SK-N-SH treated with all-trans-retinoic acid at 6 μM for 48 hours (cell line): ENCODE data around the gene ERGIC1.

Experiments used
- ATAC-seq: fragments of 200-7000 bp; cut with Tn5 transposase; 3 replicates; pipeline ENCODE4 v1.9.1; 2020; ENCODE audit warnings: mild to moderate bottlenecking, moderate library complexity
- ARNTL ChIP-seq: fragments of 450-650 bp; formaldehyde crosslinking; IDR thresholded peaks from 2 replicates; pipeline ENCODE4 v1.5.0; 2020; ENCODE audit warnings: low read depth, mild to moderate bottlenecking, moderate library complexity, borderline replicate concordance
- BACH2 ChIP-seq: fragments of 250-450 bp; sonication (Bioruptor Pico); IDR thresholded peaks from 2 replicates; pipeline ENCODE4 v1.9.0; 2021; ENCODE audit warnings: mild to moderate bottlenecking, borderline replicate concordance
- CSDC2 ChIP-seq: fragments of 250-450 bp; sonication (Bioruptor Pico); IDR thresholded peaks from 2 replicates; pipeline ENCODE4 v1.5.0; 2020; ENCODE audit warnings: mild to moderate bottlenecking, moderate library complexity
- ESRRG ChIP-seq: fragments of 250-450 bp; sonication (Bioruptor Pico); IDR thresholded peaks from 2 replicates; pipeline ENCODE4 v1.6.1; 2021; ENCODE audit warnings: mild to moderate bottlenecking
- ISL1 ChIP-seq: fragments of 250-450 bp; sonication (Bioruptor Pico); IDR thresholded peaks from 2 replicates; pipeline ENCODE4 v2.1.2; 2022; ENCODE audit warnings: mild to moderate bottlenecking, moderate library complexity
- OSR1 ChIP-seq: fragments of 250-450 bp; sonication (Bioruptor Pico); IDR thresholded peaks from 2 replicates; pipeline ENCODE4 v1.8.0; 2022; ENCODE audit warnings: moderate library complexity, mild to moderate bottlenecking, inconsistent platforms
- PPARA ChIP-seq: fragments of 250-450 bp; sonication (Bioruptor Pico); IDR thresholded peaks from 2 replicates; pipeline ENCODE4 v1.5.0; 2020; ENCODE audit warnings: mild to moderate bottlenecking, borderline replicate concordance
- RARB ChIP-seq: fragments of 250-450 bp; sonication (Bioruptor Pico); IDR thresholded peaks from 2 replicates; pipeline ENCODE4 v1.8.0; 2021; ENCODE audit warnings: mild to moderate bottlenecking, moderate library complexity
- SNAI2 ChIP-seq: fragments of 250-450 bp; sonication (Bioruptor Pico); IDR thresholded peaks from 2 replicates; pipeline ENCODE4 v1.5.0; 2020; ENCODE audit warnings: mild to moderate bottlenecking, moderate library complexity
- TCF4 ChIP-seq: fragments of 250-450 bp; sonication (Bioruptor Pico); IDR thresholded peaks from 2 replicates; pipeline ENCODE4 v1.8.0; 2021; ENCODE audit warnings: mild to moderate bottlenecking, moderate library complexity, borderline replicate concordance
- TOX ChIP-seq: fragments of 250-450 bp; sonication (Bioruptor Pico); IDR thresholded peaks from 2 replicates; pipeline ENCODE4 v1.8.0; 2021; ENCODE audit warnings: mild to moderate bottlenecking, moderate library complexity, borderline replicate concordance
- ZFP3 ChIP-seq: fragments of 250-450 bp; sonication (Bioruptor Pico); IDR thresholded peaks from 2 replicates; pipeline ENCODE4 v1.5.0; 2020; ENCODE audit warnings: mild to moderate bottlenecking, moderate library complexity
- ZFP30 ChIP-seq: fragments of 450-650 bp; formaldehyde crosslinking; IDR thresholded peaks from 2 replicates; pipeline ENCODE4 v1.5.0; 2022; ENCODE audit warnings: mild to moderate bottlenecking, moderate library complexity
- ZNF565 ChIP-seq: fragments of 450-650 bp; formaldehyde crosslinking; conservative IDR thresholded peaks from 2 replicates; pipeline ENCODE4 v1.5.0; 2020; ENCODE audit warnings: low read depth, mild to moderate bottlenecking, moderate library complexity
- ZNF70 ChIP-seq: fragments of 450-650 bp; formaldehyde crosslinking; IDR thresholded peaks from 2 replicates; pipeline ENCODE4 v1.5.0; 2020; ENCODE audit warnings: mild to moderate bottlenecking, moderate library complexity
- ZNF8 ChIP-seq: fragments of 450-650 bp; formaldehyde crosslinking; IDR thresholded peaks from 2 replicates; pipeline ENCODE4 v1.5.0; 2020; ENCODE audit warnings: mild to moderate bottlenecking, moderate library complexity
- TF ChIP-seq, protein P1 (sequence below): fragments of 250-450 bp; sonication (Bioruptor Pico); IDR thresholded peaks from 2 replicates; pipeline ENCODE4 v1.5.1; 2020; ENCODE audit warnings: low read depth, mild to moderate bottlenecking, moderate library complexity
- TF ChIP-seq, protein P2 (sequence below): fragments of 250-450 bp; sonication (Bioruptor Pico); IDR thresholded peaks from 2 replicates; pipeline ENCODE4 v1.8.0; 2020; ENCODE audit warnings: mild to moderate bottlenecking, moderate library complexity, borderline replicate concordance
- TF ChIP-seq, protein P3 (sequence below): fragments of 250-450 bp; sonication (Bioruptor Pico); IDR thresholded peaks from 2 replicates; pipeline ENCODE4 v1.5.1; 2021; ENCODE audit warnings: mild to moderate bottlenecking, moderate library complexity
- TF ChIP-seq, protein P4 (sequence below): fragments of 250-450 bp; sonication (Bioruptor Pico); IDR thresholded peaks from 2 replicates; pipeline ENCODE4 v1.5.0; 2020; ENCODE audit warnings: mild to moderate bottlenecking, moderate library complexity

ERGIC1 gene

DNA sequence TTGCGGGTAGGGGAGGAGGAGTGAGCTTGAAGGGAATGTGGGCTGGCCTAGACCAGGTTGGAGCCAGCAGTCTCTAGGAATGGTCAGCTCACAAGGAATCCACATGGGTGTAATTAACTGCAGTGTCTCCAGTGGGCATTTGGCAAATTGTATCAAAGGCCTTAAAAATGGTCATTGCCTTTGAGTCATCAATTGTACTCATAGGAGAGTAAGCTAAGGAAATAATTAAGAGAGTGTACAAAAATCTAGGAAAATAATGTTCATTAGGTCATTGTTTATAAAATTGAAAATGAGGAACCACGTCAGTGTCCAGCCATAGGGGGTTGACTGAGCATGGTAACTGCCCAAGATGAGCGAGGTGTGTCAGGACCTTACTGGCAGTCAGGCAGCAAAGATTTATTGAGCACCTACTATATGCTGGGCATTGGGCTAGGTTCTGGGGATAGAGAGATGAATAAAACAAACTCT is 95.4 kb downstream of the ERGIC1 start:
- ATAC-seq, result peak; percentile 49
- TF ChIP-seq ZFP3 (CRISPR knock-in tag) (no peak), ZNF70 (CRISPR knock-in tag) (no peak)
- TF ChIP-seq, protein P1, sequence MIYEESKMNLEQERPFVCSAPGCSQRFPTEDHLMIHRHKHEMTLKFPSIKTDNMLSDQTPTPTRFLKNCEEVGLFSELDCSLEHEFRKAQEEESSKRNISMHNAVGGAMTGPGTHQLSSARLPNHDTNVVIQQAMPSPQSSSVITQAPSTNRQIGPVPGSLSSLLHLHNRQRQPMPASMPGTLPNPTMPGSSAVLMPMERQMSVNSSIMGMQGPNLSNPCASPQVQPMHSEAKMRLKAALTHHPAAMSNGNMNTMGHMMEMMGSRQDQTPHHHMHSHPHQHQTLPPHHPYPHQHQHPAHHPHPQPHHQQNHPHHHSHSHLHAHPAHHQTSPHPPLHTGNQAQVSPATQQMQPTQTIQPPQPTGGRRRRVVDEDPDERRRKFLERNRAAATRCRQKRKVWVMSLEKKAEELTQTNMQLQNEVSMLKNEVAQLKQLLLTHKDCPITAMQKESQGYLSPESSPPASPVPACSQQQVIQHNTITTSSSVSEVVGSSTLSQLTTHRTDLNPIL (CRISPR knock-in tag), result no peak
- TF ChIP-seq, all 23 proteins: peak for 0

DNA sequence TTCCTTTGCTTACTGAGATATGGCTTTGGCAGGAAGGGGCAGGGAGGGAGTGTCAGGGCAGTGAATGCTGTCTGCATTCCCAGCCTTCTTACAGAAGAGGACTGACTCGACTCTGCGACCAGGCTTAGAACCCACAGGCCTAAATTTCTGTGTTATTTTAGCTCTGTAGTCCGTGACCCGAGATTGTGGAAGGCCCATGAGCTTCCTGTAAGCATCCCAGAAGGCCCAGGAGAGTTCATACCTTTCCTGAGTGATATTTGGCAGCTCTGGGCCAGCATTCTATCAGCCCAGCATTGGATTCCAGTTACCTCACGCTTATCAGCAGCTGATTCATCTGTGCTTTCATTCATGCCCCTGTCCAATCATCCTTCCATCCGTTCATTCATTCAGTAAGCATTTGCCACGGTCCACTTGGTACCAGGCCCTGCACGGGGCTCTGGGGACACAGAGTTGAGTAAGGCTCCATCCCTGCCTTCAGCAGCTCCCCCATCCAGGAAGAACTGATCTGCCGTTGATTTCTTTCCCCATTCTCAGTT is 97.0 kb downstream of the ERGIC1 start:
- ATAC-seq, result peak; percentile 68
- no peak for TF ChIP-seq ESRRG (CRISPR knock-in tag)
- TF ChIP-seq ZNF8, result no peak
- no peak for TF ChIP-seq TCF4
- TF ChIP-seq SNAI2, result 0 out of 2 replicates have a peak, but pooled peaks have one; percentile 9
- TF ChIP-seq, protein P2, sequence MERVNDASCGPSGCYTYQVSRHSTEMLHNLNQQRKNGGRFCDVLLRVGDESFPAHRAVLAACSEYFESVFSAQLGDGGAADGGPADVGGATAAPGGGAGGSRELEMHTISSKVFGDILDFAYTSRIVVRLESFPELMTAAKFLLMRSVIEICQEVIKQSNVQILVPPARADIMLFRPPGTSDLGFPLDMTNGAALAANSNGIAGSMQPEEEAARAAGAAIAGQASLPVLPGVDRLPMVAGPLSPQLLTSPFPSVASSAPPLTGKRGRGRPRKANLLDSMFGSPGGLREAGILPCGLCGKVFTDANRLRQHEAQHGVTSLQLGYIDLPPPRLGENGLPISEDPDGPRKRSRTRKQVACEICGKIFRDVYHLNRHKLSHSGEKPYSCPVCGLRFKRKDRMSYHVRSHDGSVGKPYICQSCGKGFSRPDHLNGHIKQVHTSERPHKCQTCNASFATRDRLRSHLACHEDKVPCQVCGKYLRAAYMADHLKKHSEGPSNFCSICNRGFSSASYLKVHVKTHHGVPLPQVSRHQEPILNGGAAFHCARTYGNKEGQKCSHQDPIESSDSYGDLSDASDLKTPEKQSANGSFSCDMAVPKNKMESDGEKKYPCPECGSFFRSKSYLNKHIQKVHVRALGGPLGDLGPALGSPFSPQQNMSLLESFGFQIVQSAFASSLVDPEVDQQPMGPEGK (CRISPR knock-in tag), result no peak
- TF ChIP-seq, protein P3, sequence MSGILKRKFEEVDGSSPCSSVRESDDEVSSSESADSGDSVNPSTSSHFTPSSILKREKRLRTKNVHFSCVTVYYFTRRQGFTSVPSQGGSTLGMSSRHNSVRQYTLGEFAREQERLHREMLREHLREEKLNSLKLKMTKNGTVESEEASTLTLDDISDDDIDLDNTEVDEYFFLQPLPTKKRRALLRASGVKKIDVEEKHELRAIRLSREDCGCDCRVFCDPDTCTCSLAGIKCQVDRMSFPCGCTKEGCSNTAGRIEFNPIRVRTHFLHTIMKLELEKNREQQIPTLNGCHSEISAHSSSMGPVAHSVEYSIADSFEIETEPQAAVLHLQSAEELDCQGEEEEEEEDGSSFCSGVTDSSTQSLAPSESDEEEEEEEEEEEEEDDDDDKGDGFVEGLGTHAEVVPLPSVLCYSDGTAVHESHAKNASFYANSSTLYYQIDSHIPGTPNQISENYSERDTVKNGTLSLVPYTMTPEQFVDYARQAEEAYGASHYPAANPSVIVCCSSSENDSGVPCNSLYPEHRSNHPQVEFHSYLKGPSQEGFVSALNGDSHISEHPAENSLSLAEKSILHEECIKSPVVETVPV, result no peak
- peak; percentile 80 for TF ChIP-seq ZFP3 (CRISPR knock-in tag)
- TF ChIP-seq, protein P1 (CRISPR knock-in tag), result no peak
- TF ChIP-seq CSDC2 (CRISPR knock-in tag), result no peak
- no peak for TF ChIP-seq ZNF565
- no peak for TF ChIP-seq RARB
- TF ChIP-seq ISL1 (CRISPR knock-in tag), result peak; percentile 56
- TF ChIP-seq OSR1, result no peak
- no peak for TF ChIP-seq PPARA
- TF ChIP-seq, protein P4, sequence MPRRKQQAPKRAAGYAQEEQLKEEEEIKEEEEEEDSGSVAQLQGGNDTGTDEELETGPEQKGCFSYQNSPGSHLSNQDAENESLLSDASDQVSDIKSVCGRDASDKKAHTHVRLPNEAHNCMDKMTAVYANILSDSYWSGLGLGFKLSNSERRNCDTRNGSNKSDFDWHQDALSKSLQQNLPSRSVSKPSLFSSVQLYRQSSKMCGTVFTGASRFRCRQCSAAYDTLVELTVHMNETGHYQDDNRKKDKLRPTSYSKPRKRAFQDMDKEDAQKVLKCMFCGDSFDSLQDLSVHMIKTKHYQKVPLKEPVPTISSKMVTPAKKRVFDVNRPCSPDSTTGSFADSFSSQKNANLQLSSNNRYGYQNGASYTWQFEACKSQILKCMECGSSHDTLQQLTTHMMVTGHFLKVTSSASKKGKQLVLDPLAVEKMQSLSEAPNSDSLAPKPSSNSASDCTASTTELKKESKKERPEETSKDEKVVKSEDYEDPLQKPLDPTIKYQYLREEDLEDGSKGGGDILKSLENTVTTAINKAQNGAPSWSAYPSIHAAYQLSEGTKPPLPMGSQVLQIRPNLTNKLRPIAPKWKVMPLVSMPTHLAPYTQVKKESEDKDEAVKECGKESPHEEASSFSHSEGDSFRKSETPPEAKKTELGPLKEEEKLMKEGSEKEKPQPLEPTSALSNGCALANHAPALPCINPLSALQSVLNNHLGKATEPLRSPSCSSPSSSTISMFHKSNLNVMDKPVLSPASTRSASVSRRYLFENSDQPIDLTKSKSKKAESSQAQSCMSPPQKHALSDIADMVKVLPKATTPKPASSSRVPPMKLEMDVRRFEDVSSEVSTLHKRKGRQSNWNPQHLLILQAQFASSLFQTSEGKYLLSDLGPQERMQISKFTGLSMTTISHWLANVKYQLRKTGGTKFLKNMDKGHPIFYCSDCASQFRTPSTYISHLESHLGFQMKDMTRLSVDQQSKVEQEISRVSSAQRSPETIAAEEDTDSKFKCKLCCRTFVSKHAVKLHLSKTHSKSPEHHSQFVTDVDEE, result no peak
- no peak for TF ChIP-seq BACH2 (CRISPR knock-in tag)
- no peak for TF ChIP-seq ARNTL (CRISPR knock-in tag)
- no peak for TF ChIP-seq ZNF70 (CRISPR knock-in tag)
- TF ChIP-seq, all 23 proteins: peak for 3

DNA sequence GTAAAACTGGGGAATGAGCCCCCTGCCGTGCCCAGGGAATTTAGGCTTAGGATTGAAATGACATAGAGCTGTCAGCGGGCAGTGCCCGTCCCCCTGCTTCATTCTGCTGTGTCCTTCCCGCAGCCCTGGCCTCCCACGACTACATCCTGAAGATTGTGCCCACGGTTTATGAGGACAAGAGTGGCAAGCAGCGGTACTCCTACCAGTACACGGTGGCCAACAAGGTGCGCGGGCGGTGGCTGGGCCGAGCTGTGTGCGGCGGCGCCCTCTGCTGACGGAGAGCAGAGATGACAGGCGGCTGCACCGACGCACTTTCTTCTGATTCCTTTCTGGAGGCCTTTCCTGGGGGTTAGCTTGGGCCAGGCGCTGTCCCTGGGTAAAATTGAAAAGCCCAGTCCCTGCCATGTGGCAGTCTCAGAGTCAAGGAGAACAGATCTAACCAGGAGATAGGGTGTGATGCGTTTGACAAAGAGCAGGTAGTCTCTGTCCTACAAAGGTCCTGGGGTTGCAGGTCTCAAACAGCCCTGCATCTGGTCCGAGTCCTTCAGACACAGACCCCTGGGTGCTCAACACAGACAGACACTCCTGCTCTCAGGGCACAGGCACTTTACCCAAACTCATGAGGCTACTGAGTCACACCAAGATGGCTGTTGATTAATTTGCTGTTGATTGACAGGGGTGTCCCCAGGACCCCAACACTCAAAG is 98.4 kb downstream of the ERGIC1 start:
- peak; percentile 85 for ATAC-seq
- TF ChIP-seq TOX (CRISPR knock-in tag) (no peak), ZFP30 (CRISPR knock-in tag) (no peak), ISL1 (CRISPR knock-in tag) (0 out of 2 replicates have a peak, but pooled peaks have one; percentile 7), ZFP3 (CRISPR knock-in tag) (peak; percentile 95), ZNF565 (no peak)
